ENCODE data around the gene EPO.
"Not testable (repeated sequence)": the region's sequence is repeated elsewhere in the genome, so short reads cannot be mapped to it uniquely, and the experiment has no call there.

EPO gene

DNA sequence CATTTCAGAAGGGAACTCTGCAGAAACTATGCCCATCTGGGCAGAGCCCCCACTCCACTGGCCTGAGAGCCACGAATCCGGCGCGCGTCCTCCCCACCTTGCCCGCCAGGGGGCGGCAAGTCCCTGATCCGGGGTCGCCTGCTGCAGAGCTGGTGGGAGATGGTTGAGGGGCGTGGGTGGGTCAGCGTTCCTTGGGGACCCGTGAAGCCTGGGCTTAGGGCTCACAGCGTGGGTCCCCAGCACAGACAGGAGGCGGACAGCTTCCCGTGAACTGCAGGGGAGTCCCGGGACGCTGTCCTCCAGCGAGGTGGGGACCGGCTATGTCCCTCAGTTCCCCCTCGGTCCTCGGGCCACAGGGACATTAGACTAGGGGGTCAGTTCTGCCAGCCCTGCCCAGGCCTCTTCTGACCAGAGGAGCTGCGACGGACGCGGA lies 14.9 kb upstream of the EPO start:
- DNase-seq (ENCODE audit: low spot score): peak; percentile 92

GRCh38 chr7:100705753-100706671 lies 14.3 kb upstream of the EPO start, which contains the start of gene POP7:
Gene POP7 (plus strand): TSS chr7:100706121. CDS start chr7:100706831, 710 bp downstream.
- peak; percentile 100 for DNase-seq (ENCODE audit: low spot score)

DNA sequence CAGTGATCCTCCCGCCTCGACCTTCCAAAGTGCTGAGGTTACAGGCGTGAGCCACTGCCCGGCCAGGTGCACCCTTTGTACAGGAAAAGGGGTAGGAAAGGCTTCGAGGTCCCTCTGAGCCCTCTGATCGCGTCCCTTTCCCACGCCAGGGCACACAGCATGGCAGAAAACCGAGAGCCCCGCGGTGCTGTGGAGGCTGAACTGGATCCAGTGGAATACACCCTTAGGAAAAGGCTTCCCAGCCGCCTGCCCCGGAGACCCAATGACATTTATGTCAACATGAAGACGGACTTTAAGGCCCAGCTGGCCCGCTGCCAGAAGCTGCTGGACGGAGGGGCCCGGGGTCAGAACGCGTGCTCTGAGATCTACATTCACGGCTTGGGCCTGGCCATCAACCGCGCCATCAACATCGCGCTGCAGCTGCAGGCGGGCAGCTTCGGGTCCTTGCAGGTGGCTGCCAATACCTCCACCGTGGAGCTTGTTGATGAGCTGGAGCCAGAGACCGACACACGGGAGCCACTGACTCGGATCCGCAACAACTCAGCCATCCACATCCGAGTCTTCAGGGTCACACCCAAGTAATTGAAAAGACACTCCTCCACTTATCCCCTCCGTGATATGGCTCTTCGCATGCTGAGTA lies 13.5 kb upstream of the EPO start:
- no peak for DNase-seq (ENCODE audit: low spot score)

GRCh38 chr7:100708395-100708794 lies 11.9 kb upstream of the EPO start:
- no peak for DNase-seq (ENCODE audit: low spot score)

GRCh38 chr7:100710452-100710851 lies 9.8 kb upstream of the EPO start:
- no peak for DNase-seq (ENCODE audit: low spot score)

GRCh38 chr7:100711369-100711768 lies 8.9 kb upstream of the EPO start:
- DNase-seq (ENCODE audit: low spot score): no peak

DNA sequence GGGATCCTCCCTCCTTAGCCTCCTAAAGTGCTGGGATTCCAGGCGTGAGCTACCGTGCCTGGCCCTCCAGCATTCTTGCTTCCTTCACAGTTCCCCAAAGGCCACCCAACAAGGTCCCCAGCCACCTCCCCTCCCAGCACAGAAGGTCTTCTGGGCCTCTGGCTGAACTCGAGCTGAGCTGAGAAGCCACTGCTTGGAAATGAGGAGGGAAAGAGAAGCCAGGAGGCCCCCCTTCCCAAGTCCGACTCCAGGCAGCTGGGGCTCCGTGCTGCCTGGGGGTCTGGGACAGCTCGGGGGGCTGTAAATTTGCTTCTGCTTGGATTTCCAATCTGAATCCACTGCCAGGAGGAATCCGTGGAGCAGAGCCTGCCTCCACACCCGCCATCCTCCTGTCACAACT lies 5.5 kb upstream of the EPO start:
- DNase-seq (ENCODE audit: low spot score): no peak

- not testable (repeated sequence) for DNase-seq (ENCODE audit: low spot score)
Observed at GRCh38 chr7:100717073-100717472, 3.2 kb upstream of the EPO start.

- DNase-seq (ENCODE audit: low spot score): no peak
Observed at GRCh38 chr7:100719523-100720278, 567 bp upstream of the EPO start.

GRCh38 chr7:100720671-100721504 lies 620 bp downstream of the EPO start:
- DNase-seq (ENCODE audit: low spot score): no peak

DNA sequence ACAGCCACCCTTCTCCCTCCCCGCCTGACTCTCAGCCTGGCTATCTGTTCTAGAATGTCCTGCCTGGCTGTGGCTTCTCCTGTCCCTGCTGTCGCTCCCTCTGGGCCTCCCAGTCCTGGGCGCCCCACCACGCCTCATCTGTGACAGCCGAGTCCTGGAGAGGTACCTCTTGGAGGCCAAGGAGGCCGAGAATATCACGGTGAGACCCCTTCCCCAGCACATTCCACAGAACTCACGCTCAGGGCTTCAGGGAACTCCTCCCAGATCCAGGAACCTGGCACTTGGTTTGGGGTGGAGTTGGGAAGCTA lies 1.2 kb downstream of the EPO start:
- no peak for DNase-seq (ENCODE audit: low spot score)

DNA sequence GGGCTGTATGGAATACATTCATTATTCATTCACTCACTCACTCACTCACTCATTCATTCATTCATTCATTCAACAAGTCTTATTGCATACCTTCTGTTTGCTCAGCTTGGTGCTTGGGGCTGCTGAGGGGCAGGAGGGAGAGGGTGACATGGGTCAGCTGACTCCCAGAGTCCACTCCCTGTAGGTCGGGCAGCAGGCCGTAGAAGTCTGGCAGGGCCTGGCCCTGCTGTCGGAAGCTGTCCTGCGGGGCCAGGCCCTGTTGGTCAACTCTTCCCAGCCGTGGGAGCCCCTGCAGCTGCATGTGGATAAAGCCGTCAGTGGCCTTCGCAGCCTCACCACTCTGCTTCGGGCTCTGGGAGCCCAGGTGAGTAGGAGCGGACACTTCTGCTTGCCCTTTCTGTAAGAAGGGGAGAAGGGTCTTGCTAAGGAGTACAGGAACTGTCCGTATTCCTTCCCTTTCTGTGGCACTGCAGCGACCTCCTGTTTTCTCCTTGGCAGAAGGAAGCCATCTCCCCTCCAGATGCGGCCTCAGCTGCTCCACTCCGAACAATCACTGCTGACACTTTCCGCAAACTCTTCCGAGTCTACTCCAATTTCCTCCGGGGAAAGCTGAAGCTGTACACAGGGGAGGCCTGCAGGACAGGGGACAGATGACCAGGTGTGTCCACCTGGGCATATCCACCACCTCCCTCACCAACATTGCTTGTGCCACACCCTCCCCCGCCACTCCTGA lies 2.4 kb downstream of the EPO start:
- DNase-seq (ENCODE audit: low spot score): no peak

GRCh38 chr7:100723732-100724275 lies 3.5 kb downstream of the EPO start:
- no peak for DNase-seq (ENCODE audit: low spot score)

DNA sequence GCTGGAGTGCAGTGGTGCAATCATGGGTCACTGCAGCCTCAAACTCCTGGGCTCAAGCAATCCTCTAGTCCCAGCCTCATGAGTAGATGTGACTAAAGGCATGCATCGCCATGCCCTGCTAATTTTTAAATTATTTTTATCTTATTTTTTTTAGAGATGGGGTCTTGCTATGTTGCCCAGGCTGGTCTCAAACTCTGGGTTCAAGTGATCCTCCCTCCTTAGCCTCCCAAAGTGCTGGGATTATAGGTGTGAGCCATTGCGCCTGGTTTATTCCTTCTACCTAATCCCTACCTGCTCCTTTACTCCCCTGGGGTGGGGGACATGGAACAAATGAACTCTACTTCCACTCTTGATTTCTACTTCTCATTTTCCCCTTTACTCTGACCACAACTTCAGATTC lies 4.1 kb downstream of the EPO start:
- not testable (repeated sequence) for DNase-seq (ENCODE audit: low spot score)

DNA sequence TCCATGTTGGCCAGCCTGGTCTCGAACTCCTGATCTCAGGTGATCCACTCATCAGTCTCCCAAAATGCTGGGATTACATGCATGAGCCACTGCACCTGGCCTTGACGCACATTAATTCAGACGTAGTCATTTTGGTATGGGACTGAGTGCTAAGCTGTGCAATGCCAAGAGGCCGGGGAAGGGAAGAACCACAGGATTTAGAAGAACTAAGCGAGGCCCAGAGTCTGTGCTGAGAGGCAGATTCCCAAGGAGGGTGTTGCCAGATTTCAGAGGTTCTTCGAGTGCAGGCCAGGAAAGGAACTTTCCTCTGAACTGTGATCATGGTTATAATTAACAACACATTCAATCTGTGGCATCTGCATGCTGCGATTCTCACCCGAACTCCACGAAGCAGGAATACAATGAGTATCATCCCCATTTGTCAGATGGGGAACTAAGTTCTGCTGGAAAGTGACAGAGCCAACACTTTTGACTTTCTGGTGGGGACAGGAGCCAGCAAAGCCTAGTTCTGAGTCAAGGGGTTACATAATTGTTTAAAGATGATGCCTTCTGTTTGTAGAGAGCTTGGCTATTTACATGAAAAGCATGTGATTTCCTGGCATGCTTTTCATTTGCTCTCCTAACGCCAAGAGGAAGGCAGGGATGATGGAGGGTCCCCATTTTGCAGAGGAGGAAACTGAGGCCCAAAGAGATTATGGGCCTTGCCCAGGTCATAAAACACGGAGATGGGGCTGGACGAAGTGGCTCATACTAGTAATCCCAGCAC lies 6.9 kb downstream of the EPO start:
- DNase-seq (ENCODE audit: low spot score): peak; percentile 72

DNA sequence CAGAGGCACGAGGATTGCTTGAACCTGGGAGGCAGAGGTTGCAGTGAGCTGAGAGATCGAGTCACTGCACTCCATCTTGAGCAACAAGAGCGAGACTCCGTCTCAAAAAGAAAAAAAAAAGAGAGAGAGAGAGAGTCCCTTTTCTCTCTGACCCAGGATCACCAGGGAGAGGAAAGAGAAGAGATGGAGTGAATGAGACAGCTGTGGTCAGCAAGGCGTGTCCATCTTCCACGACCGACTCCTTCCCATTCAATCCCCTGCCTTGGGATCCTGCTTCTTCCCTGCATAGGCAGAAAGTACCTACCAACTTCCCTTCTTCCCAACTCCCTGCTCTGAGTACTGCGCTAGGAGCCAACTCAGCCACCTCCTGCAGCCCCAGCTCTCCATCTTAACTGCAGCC lies 7.9 kb downstream of the EPO start:
- no peak for DNase-seq (ENCODE audit: low spot score)

DNA sequence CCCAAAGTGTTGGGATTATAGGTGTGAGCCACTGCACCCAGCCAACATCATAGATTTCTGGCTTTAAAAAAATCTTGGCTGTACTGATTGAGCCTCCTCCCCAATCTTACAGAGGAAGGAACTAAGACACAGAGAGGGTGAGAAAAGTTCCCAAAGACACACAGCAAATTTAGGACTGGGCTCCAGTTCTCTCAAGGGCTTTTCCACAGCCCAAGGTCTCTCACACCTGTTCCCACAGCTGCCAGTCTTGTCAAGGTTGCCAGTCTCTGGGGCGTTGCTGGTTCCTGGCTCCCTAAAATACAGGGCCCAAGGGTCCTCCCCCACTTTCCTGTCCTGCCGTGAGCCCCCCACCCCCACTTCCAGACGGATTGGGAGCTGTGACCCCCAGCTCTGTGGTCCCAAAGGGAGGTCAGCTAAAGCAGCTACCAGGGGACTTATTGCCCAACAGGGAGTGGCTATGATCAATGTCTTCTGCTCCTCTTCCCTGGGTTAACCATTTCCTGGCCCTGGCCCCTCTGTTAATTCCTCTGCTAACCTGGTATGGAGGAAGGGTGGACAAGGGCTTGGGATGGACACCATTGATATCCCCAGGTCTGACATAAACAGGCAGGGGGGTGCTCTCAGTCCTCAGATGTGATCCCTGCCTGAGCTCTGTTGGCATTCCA lies 10.0 kb downstream of the EPO start:
- no peak for DNase-seq (ENCODE audit: low spot score)

DNA sequence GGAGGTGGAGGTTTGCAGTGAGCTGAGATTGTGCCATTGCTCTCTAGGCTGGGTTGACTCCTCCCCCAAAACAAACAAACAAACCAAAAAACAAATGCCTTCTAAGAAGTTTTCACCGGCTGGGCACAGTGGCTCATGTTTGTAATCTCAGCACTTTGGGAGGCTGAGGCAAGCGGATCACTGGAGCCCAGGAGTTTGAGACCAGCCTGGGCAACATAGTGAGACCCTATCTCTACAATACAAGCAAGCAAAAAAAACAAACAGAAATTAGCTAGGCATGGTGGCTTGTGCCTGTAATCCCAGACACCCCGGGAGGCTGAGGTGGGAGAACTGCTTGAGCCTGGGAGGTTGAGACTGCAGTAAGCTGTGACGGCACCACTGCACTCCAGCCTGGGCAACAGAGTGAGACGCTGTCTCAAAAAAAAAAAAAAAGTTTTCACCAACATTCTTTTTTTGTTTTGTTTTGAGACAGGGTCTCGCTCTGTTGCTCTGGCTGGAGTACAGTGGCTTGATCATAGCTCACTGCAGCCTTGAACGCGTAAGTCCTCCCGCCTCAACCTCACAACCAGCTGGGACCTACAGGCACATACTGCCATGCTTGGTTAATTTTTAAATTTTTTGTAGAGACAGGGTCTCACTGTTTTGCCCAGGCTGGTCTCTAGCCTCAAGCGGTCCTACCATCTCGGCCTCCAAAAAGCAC lies 11.8 kb downstream of the EPO start:
- no peak for DNase-seq (ENCODE audit: low spot score)

DNA sequence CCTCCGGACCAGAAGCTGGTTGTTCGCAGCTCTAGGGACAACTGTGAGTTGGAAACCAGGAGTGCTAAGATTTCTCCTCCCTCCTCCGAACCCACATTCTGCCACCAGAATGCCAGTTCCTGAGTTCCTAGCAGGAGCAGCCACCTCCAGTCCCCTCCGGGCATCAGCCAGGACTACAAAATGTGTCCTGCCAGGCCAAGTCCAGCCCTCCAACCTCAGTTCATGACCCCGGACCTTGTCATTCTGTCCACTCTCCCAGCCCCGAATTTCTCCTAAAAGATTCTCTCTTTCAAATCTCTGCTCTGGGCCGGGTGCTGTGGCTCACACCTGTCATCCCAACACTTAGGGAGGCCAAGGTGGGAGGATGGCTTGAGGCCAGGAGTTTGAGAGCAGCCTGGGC lies 15.5 kb downstream of the EPO start:
- DNase-seq (ENCODE audit: low spot score): no peak
